PC-3 (cell line): Measurements from ENCODE around the gene EIF2S2. TPM values are rescaled to one million over a fixed set of nuclear protein-coding genes. Genes with fewer than 3 reads are reported as not detected.

Source experiments
- ATAC-seq: fragments of 200-7000 bp; cut with Tn5 transposase; 2 replicates; pipeline ENCODE4 v1.9.1; 2020; ENCODE audit warnings: mild to moderate bottlenecking, moderate library complexity
- BruUV-seq: library from RNA; stranded (reverse); fragments of 400-500 nt; replicated peaks from 2 replicates; lab custom pipeline; 2021; lab: Mats Ljungman, UMichigan
- CTCF ChIA-PET: fragments of 300-600 bp; sonication (Branson Sonifier 250); formaldehyde crosslinking; loops from one replicate; lab custom pipeline; 2022; ENCODE audit warnings: antibody characterized with exemption; lab: Charles Lee
- POLR2A ChIA-PET: fragments of 300-600 bp; sonication (Branson Sonifier 250); formaldehyde crosslinking; loops from one replicate; lab custom pipeline; 2022; ENCODE audit warnings: antibody characterized with exemption; ENCODE audit not compliant: unreplicated experiment; lab: Charles Lee
- DNase-seq: peaks from one replicate; pipeline ENCODE4 v3.0.0-alpha.2; 2015
- H2AFZ ChIP-seq: fragments of 300-600 bp; sonication (generic); 2 replicates; pipeline ENCODE4 v1.6.0; 2016; ENCODE audit warnings: antibody characterized with exemption, low read length
- H3F3A ChIP-seq: fragments of 300-600 bp; sonication (generic); one replicate; pipeline ENCODE4 v1.6.0; 2017; ENCODE audit warnings: antibody characterized with exemption, low read length, control low read depth, mild to moderate bottlenecking; ENCODE audit not compliant: unreplicated experiment
- H3K27ac ChIP-seq: fragments of 300-600 bp; sonication (generic); 2 replicates; pipeline ENCODE4 v1.5.1; 2016; ENCODE audit warnings: mild to moderate bottlenecking, low read length
- H3K27me3 ChIP-seq: fragments of 300-600 bp; sonication (generic); 2 replicates; pipeline ENCODE4 v1.6.1; 2016; ENCODE audit warnings: low read length, mixed read lengths
- H3K36me3 ChIP-seq: fragments of 300-600 bp; sonication (generic); 2 replicates; pipeline ENCODE4 v1.6.1; 2016; ENCODE audit warnings: low read depth, mixed run types, low read length, mixed read lengths
- H3K4me1 ChIP-seq: fragments of 300-600 bp; sonication (generic); 2 replicates; pipeline ENCODE4 v1.5.1; 2016; ENCODE audit warnings: low read length; ENCODE audit not compliant: insufficient read depth
- H3K4me2 ChIP-seq: fragments of 300-600 bp; sonication (generic); 2 replicates; pipeline ENCODE4 v1.6.0; 2016; ENCODE audit warnings: low read length
- H3K4me3 ChIP-seq: fragments of 300-600 bp; sonication (generic); 2 replicates; pipeline ENCODE4 v1.5.1; 2016; ENCODE audit warnings: mild to moderate bottlenecking, low read length, mixed read lengths
- H3K79me2 ChIP-seq: fragments of 300-600 bp; sonication (generic); 2 replicates; pipeline ENCODE4 v1.6.1; 2017; ENCODE audit warnings: low read length, mixed read lengths
- H3K9ac ChIP-seq: fragments of 300-600 bp; sonication (generic); 2 replicates; pipeline ENCODE4 v1.6.0; 2016; ENCODE audit warnings: mild to moderate bottlenecking, low read length
- H3K9me2 ChIP-seq: fragments of 300-600 bp; sonication (generic); replicated peaks from 2 replicates; pipeline ENCODE4 v1.6.1; 2016; ENCODE audit warnings: mixed run types, low read length, mixed read lengths
- H3K9me3 ChIP-seq: fragments of 300-600 bp; sonication (generic); 2 replicates; pipeline ENCODE4 v1.6.1; 2016; ENCODE audit warnings: low read length, mixed read lengths
- H4K20me1 ChIP-seq: fragments of 300-600 bp; sonication (generic); 2 replicates; pipeline ENCODE4 v1.6.1; 2016; ENCODE audit warnings: low read length, mixed read lengths
- EZH2 ChIP-seq: fragments of 300-600 bp; sonication (generic); IDR thresholded peaks from one replicate; pipeline ENCODE4 v1.6.1; 2017; ENCODE audit warnings: antibody characterized with exemption, mild to moderate bottlenecking, low read length; ENCODE audit not compliant: unreplicated experiment
- EZH2phosphoT487 ChIP-seq: fragments of 300-600 bp; sonication (generic); IDR thresholded peaks from 2 replicates; pipeline ENCODE4 v1.6.1; 2018; ENCODE audit warnings: mild to moderate bottlenecking, antibody characterized with exemption, low read length, borderline replicate concordance
- intact Hi-C: fragments of 100-400 bp; cut with micrococcal nuclease; formaldehyde crosslinking; loops from 2 replicates; pipeline ENCODE4 v1.9.0; 2023
- total RNA-seq: library from RNA; depleted of rRNA; stranded (reverse); fragments of >200 nt; gene quantifications from 2 replicates; pipeline ENCODE4 v1.2.3, GENCODE V29; 2014
- TF ChIP-seq, protein P1 (sequence below): fragments of 300-600 bp; sonication (generic); conservative IDR thresholded peaks from 2 replicates; pipeline ENCODE4 v1.5.1; 2017; ENCODE audit warnings: antibody characterized with exemption, low read depth, mild to moderate bottlenecking, low read length

Gene EIF2S2
- total RNA-seq, 1 experiment from 2014 or later = 83.4 TPM

DNA sequence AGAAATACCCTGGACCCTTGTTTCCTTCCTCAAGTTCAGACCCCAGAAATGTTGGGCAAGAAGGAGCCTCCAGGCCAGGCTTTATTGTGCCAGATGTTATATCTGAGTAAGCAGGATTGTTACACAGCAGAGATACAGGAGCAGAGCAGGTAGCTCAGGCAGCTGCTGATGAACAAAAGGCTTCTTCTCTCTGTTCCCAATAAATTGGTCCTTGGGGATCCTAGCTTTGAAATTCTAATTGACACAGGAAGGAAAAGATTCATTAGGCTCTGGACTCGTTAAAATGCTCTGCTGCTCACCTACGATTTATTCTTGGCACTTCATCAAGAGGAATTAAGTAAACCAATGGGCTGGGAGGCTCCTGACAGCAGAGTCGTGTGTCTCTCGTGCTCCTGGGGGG lies 64.1 kb downstream of the EIF2S2 start:
- no peaks in the 10 kb centered on the region for H3K36me3 ChIP-seq
- H3K9ac ChIP-seq = no peak overlapping the region
- ATAC-seq (no peak), DNase-seq (no peak)
- peaks cover 50% of the 10 kb centered on the region for H3K79me2 ChIP-seq
- no peak overlapping the region for H3K4me2 ChIP-seq
- H3K9me3 ChIP-seq = no peaks in the 10 kb centered on the region
- H3K27me3 ChIP-seq = no peaks in the 10 kb centered on the region
- CTCF ChIA-PET = no interaction called here
- no peaks in the 10 kb centered on the region for H3K9me2 ChIP-seq
- no peak overlapping the region for H3K27ac ChIP-seq
- TF ChIP-seq, protein P1, sequence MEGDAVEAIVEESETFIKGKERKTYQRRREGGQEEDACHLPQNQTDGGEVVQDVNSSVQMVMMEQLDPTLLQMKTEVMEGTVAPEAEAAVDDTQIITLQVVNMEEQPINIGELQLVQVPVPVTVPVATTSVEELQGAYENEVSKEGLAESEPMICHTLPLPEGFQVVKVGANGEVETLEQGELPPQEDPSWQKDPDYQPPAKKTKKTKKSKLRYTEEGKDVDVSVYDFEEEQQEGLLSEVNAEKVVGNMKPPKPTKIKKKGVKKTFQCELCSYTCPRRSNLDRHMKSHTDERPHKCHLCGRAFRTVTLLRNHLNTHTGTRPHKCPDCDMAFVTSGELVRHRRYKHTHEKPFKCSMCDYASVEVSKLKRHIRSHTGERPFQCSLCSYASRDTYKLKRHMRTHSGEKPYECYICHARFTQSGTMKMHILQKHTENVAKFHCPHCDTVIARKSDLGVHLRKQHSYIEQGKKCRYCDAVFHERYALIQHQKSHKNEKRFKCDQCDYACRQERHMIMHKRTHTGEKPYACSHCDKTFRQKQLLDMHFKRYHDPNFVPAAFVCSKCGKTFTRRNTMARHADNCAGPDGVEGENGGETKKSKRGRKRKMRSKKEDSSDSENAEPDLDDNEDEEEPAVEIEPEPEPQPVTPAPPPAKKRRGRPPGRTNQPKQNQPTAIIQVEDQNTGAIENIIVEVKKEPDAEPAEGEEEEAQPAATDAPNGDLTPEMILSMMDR = no peak
- TF ChIP-seq EZH2phosphoT487 (no peak), EZH2 (no peak)
- H4K20me1 ChIP-seq = peaks cover 27% of the 10 kb centered on the region; the same call in 1 of the 2 replicates
- POLR2A ChIA-PET = no interaction called here
- no peak overlapping the region for H2AFZ ChIP-seq
- no peak overlapping the region for H3K4me3 ChIP-seq
- no peaks in the 10 kb centered on the region for H3F3A ChIP-seq
- BruUV-seq = no TSS peak
- H3K4me1 ChIP-seq = no peaks in the 10 kb centered on the region
- intact Hi-C loops = no loop called here

DNA sequence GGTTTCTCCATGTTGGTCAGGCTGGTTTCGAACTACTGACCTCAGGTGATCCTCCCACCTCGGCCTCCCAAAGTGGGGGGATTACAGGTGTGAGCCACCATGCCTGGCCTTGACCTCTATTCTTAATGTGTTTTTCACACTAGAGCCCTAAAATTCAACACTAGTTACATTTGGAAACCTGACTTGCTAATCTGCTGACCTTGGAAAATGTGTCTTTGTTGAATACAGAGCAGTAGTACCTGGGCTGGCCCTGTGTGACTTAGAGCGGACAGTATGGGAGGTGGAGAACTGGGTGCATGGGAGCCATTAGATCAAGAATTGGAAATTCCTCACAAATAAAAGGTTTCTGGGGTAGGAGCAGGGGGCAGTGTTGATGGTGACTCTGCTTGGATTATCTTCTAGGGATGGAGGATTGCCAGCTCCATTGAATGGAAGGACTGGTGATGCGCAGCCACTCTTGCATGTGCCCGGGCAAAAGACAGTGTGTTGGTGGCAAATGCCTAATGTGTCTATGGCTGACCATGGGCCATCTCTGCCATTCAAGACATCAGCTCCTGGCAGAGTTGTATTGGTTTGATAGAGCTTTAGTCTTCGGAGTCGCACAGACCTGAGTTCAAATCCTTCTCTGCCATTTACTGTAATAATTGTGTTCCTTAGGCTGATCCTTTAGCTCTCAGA lies 64.9 kb downstream of the EIF2S2 start:
- H3K27me3 ChIP-seq = no peaks in the 10 kb centered on the region
- TF ChIP-seq, protein P1 = no peak
- no peak for TF ChIP-seq EZH2phosphoT487
- H4K20me1 ChIP-seq = peaks cover 34% of the 10 kb centered on the region; the same call in 1 of the 2 replicates
- no TSS peak for BruUV-seq
- no peak overlapping the region for H3K4me3 ChIP-seq
- intact Hi-C loops = no loop called here
- H3K79me2 ChIP-seq = peaks cover 50% of the 10 kb centered on the region
- H3K9me3 ChIP-seq = no peaks in the 10 kb centered on the region
- ATAC-seq (no peak), DNase-seq (no peak)
- ChIA-PET CTCF (no interaction called here), POLR2A (no interaction called here)
- no peaks in the 10 kb centered on the region for H3K36me3 ChIP-seq
- H3K4me2 ChIP-seq = no peak overlapping the region
- H3K9me2 ChIP-seq = no peaks in the 10 kb centered on the region
- H3K9ac ChIP-seq = no peak overlapping the region
- H3F3A ChIP-seq = no peaks in the 10 kb centered on the region
- no peak overlapping the region for H3K27ac ChIP-seq
- no peak overlapping the region for H2AFZ ChIP-seq
- no peaks in the 10 kb centered on the region for H3K4me1 ChIP-seq

DNA sequence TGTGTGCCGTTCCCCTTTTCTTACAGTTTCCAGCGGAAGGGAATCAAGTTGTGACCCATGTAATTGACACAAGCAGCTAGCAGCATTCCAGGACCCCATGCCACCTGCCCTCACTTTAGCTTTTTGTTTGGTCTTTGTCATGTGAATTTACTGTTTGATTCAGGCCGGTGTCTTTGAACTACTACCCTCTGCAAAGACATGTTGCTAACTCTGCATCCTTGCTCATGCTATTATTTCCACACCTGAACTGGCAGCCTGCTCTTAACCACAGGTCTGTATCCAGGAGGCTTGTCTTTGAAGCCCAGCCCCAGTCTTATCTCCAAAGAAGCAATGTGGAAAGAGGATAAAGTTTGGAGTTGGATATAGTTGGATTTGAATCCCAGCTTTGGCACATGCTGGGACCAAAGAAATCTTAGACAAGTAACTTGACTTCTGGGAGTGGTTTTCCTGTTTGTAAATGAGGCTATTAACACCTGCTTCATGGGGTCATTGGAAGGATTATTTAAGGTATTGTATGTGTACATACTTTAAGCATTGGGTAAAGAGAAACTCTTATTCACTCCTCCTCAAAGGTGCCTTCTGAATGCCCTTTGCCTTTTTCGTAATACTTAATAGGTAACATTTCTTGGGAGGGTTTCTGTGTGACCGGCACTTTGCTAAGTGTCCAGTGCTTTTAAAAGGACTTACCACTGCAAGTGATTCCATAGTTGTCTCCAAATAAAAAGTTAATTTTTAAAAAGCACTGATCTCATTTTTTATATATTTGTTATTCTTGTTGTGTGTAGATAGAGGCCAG lies 65.9 kb downstream of the EIF2S2 start:
- H3F3A ChIP-seq = no peaks in the 10 kb centered on the region
- no peak overlapping the region for H3K4me2 ChIP-seq
- H3K36me3 ChIP-seq = no peaks in the 10 kb centered on the region
- H3K4me3 ChIP-seq = no peak overlapping the region
- H4K20me1 ChIP-seq = peaks cover 32% of the 10 kb centered on the region; the same call in 1 of the 2 replicates
- H2AFZ ChIP-seq = no peak overlapping the region
- H3K9me2 ChIP-seq = no peaks in the 10 kb centered on the region
- intact Hi-C loops = no loop called here
- peaks cover 45% of the 10 kb centered on the region for H3K79me2 ChIP-seq
- no peaks in the 10 kb centered on the region for H3K27me3 ChIP-seq
- no peak overlapping the region for H3K27ac ChIP-seq
- H3K9ac ChIP-seq = no peak overlapping the region
- TF ChIP-seq EZH2 = no peak
- no peak for TF ChIP-seq EZH2phosphoT487
- TF ChIP-seq, protein P1 = no peak
- BruUV-seq = no TSS peak
- no peaks in the 10 kb centered on the region for H3K9me3 ChIP-seq
- ATAC-seq (no peak), DNase-seq (no peak)
- ChIA-PET POLR2A (no interaction called here), CTCF (no interaction called here)
- H3K4me1 ChIP-seq = no peaks in the 10 kb centered on the region
